HEK293 (cell line): ENCODE data around the gene ARHGAP30.

Experiments
- CTCF ChIA-PET: fragments of 350-600 bp; formaldehyde crosslinking; extraction: SDS; loops from one replicate; lab custom pipeline; 2021; ENCODE audit warnings: antibody characterized with exemption; lab: Yijun Ruan, JAX
- POLR2A ChIA-PET: fragments of 300-600 bp; formaldehyde crosslinking; extraction: SDS; loops from one replicate; lab custom pipeline; 2020; ENCODE audit warnings: antibody characterized with exemption, inconsistent platforms; lab: Yijun Ruan, JAX
- H3K27ac ChIP-seq: fragments of 200-500 bp; sonication (Bioruptor generic); 2 replicates; pipeline ENCODE4 v1.5.1; 2014; ENCODE audit warnings: low read depth, low read length, control low read depth, inconsistent platforms; ENCODE audit errors: extremely low read depth
- H3K36me3 ChIP-seq, 2 experiments: fragments of 200-500 bp in 1 of 2; sonication (Bioruptor generic) in 1 of 2; 1 replicate in 1 of 2; 2 replicates in 1 of 2; pipeline ENCODE4 v1.5.1; 2014 to 2017; ENCODE audit warnings: inconsistent platforms in 2 of 2, low read length in 2 of 2; ENCODE audit not compliant: control insufficient read depth in 2 of 2, insufficient read depth in 1 of 2
- H3K4me1 ChIP-seq: fragments of 200-500 bp; sonication (Bioruptor generic); 2 replicates; pipeline ENCODE4 v1.5.1; 2014; ENCODE audit warnings: mild to moderate bottlenecking, low read length, inconsistent platforms; ENCODE audit not compliant: control insufficient read depth, insufficient read depth
- H3K4me3 ChIP-seq: 2 replicates; pipeline ENCODE4 v1.5.1; 2011; ENCODE audit warnings: low read depth, mild to moderate bottlenecking, control low read depth, low read length, moderate library complexity
- H3K9me3 ChIP-seq: fragments of 200-500 bp; sonication (Bioruptor generic); 2 replicates; pipeline ENCODE4 v1.5.1; 2014; ENCODE audit warnings: low read depth, low read length, inconsistent platforms; ENCODE audit not compliant: control insufficient read depth, insufficient read depth
- GLIS2 ChIP-seq: fragments of 450-650 bp; formaldehyde crosslinking; IDR thresholded peaks from 2 replicates; pipeline ENCODE4 v1.5.1; 2016; ENCODE audit warnings: missing biosample characterization, missing genetic modification characterization
- KLF1 ChIP-seq: fragments of 450-650 bp; formaldehyde crosslinking; IDR thresholded peaks from 2 replicates; pipeline ENCODE4 v1.5.1; 2016; ENCODE audit warnings: missing biosample characterization, missing genetic modification characterization
- MZF1 ChIP-seq: fragments of 450-650 bp; formaldehyde crosslinking; IDR thresholded peaks from 2 replicates; pipeline ENCODE4 v1.5.1; 2017; ENCODE audit warnings: missing biosample characterization, missing genetic modification characterization, borderline replicate concordance
- ZFHX2 ChIP-seq: fragments of 450-650 bp; formaldehyde crosslinking; conservative IDR thresholded peaks from 2 replicates; pipeline ENCODE4 v1.5.1; 2016; ENCODE audit warnings: missing biosample characterization, missing genetic modification characterization
- ZNF138 ChIP-seq: fragments of 450-650 bp; formaldehyde crosslinking; IDR thresholded peaks from 2 replicates; pipeline ENCODE4 v1.5.1; 2016; ENCODE audit warnings: missing biosample characterization, missing genetic modification characterization, borderline replicate concordance
- ZNF169 ChIP-seq: fragments of 450-650 bp; formaldehyde crosslinking; IDR thresholded peaks from 2 replicates; pipeline ENCODE4 v1.5.1; 2016; ENCODE audit warnings: missing biosample characterization, missing genetic modification characterization
- ZNF266 ChIP-seq: fragments of 450-650 bp; formaldehyde crosslinking; IDR thresholded peaks from 2 replicates; pipeline ENCODE4 v1.5.1; 2016; ENCODE audit warnings: missing biosample characterization, missing genetic modification characterization, low read depth
- ZNF366 ChIP-seq: fragments of 450-650 bp; formaldehyde crosslinking; conservative IDR thresholded peaks from 2 replicates; pipeline ENCODE4 v1.5.1; 2016; ENCODE audit warnings: missing biosample characterization, missing genetic modification characterization
- ZNF501 ChIP-seq: fragments of 450-650 bp; formaldehyde crosslinking; IDR thresholded peaks from 2 replicates; pipeline ENCODE4 v1.5.1; 2016; ENCODE audit warnings: missing biosample characterization, missing genetic modification characterization
- ZNF629 ChIP-seq: fragments of 450-650 bp; formaldehyde crosslinking; IDR thresholded peaks from 2 replicates; pipeline ENCODE4 v1.5.1; 2017; ENCODE audit warnings: missing biosample characterization, missing genetic modification characterization
- ZNF701 ChIP-seq: fragments of 450-650 bp; formaldehyde crosslinking; IDR thresholded peaks from 2 replicates; pipeline ENCODE4 v1.5.1; 2016; ENCODE audit warnings: missing biosample characterization, missing genetic modification characterization
- ZSCAN23 ChIP-seq: fragments of 450-650 bp; formaldehyde crosslinking; IDR thresholded peaks from 2 replicates; pipeline ENCODE4 v1.5.1; 2016; ENCODE audit warnings: missing biosample characterization, missing genetic modification characterization
- TF ChIP-seq, protein P1 (sequence below): fragments of 450-650 bp; formaldehyde crosslinking; conservative IDR thresholded peaks from 2 replicates; pipeline ENCODE4 v1.5.1; 2016; ENCODE audit warnings: low read depth, missing biosample characterization, missing genetic modification characterization
- TF ChIP-seq, protein P2 (sequence below): fragments of 450-650 bp; formaldehyde crosslinking; IDR thresholded peaks from 2 replicates; pipeline ENCODE4 v1.5.1; 2016; ENCODE audit warnings: missing biosample characterization, missing genetic modification characterization
- TF ChIP-seq, protein P3 (sequence below): fragments of 450-650 bp; formaldehyde crosslinking; IDR thresholded peaks from 2 replicates; pipeline ENCODE4 v1.5.1; 2017; ENCODE audit warnings: missing biosample characterization, missing genetic modification characterization
- TF ChIP-seq, protein P4 (sequence below): fragments of 450-650 bp; formaldehyde crosslinking; IDR thresholded peaks from 2 replicates; pipeline ENCODE4 v1.5.1; 2016; ENCODE audit warnings: missing biosample characterization, missing genetic modification characterization

ARHGAP30 gene

GRCh38 chr1:161012420-161012819 lies 57.3 kb downstream of the ARHGAP30 start (continued):
- TF ChIP-seq ZNF366 (tag by site-specific recombination): 0 out of 2 replicates have a peak, but pooled peaks have one; percentile 12
- TF ChIP-seq ZNF266 (tag by site-specific recombination): no peak
- no peak for TF ChIP-seq ZNF169 (tag by site-specific recombination)
- TF ChIP-seq ZNF501: peak; percentile 39; the same call in 1 of the 2 replicates
- TF ChIP-seq, protein P1, sequence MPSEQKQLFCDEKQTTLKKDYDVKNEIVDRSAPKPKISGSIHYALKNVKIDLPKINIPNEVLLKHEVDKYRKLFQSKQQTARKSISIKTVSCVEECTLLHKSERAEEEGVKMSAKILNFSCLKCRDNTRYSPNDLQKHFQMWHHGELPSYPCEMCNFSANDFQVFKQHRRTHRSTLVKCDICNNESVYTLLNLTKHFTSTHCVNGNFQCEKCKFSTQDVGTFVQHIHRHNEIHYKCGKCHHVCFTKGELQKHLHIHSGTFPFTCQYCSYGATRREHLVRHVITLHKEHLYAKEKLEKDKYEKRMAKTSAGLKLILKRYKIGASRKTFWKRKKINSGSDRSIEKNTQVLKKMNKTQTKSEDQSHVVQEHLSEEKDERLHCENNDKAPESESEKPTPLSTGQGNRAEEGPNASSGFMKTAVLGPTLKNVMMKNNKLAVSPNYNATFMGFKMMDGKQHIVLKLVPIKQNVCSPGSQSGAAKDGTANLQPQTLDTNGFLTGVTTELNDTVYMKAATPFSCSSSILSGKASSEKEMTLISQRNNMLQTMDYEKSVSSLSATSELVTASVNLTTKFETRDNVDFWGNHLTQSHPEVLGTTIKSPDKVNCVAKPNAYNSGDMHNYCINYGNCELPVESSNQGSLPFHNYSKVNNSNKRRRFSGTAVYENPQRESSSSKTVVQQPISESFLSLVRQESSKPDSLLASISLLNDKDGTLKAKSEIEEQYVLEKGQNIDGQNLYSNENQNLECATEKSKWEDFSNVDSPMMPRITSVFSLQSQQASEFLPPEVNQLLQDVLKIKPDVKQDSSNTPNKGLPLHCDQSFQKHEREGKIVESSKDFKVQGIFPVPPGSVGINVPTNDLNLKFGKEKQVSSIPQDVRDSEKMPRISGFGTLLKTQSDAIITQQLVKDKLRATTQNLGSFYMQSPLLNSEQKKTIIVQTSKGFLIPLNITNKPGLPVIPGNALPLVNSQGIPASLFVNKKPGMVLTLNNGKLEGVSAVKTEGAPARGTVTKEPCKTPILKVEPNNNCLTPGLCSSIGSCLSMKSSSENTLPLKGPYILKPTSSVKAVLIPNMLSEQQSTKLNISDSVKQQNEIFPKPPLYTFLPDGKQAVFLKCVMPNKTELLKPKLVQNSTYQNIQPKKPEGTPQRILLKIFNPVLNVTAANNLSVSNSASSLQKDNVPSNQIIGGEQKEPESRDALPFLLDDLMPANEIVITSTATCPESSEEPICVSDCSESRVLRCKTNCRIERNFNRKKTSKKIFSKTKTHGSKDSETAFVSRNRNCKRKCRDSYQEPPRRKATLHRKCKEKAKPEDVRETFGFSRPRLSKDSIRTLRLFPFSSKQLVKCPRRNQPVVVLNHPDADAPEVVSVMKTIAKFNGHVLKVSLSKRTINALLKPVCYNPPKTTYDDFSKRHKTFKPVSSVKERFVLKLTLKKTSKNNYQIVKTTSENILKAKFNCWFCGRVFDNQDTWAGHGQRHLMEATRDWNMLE (tag by site-specific recombination): peak; percentile 84
- TF ChIP-seq ZNF701: no peak
- TF ChIP-seq, all 188 proteins: peak for 22

DNA sequence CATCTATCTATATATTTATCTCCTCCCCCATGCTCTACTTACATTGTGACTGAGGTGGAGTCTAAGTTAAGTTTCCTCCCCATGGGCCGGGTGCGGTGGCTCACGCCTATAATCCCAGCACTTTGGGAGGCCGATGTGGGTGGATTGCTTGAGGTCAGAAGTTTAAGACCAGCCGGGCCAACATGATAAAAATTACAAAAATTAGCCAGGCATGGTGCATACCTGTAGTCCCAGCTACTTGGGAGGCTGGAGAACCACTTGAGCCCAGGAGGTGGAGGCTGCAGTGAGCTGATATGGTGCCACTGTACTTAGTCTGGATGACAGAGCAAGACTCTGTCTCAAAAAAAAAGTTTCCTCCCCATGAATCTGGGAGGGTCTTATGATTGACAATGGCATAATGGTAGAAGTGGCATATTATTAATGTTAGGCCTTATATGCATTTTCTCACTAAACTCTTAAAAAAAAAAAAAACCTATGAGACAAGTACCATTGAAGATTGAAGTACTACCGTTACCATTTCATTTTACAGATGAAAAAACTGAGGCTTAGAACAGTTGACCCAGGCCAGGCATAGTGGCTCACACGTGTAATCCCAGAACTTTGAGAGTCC lies 60.0 kb downstream of the ARHGAP30 start:
- no peaks in the 10 kb centered on the region for H3K36me3 ChIP-seq
- no peak overlapping the region for H3K27ac ChIP-seq
- H3K4me1 ChIP-seq: no peaks in the 10 kb centered on the region
- CTCF ChIA-PET: interaction anchor here (0.6 to 0.9 kb wide), 5 partner anchors 16 to 216 kb away, joined by 3 to 4 read pairs (median 3); partner anchors contain the start of gene TOMM40L
- TF ChIP-seq, protein P2, sequence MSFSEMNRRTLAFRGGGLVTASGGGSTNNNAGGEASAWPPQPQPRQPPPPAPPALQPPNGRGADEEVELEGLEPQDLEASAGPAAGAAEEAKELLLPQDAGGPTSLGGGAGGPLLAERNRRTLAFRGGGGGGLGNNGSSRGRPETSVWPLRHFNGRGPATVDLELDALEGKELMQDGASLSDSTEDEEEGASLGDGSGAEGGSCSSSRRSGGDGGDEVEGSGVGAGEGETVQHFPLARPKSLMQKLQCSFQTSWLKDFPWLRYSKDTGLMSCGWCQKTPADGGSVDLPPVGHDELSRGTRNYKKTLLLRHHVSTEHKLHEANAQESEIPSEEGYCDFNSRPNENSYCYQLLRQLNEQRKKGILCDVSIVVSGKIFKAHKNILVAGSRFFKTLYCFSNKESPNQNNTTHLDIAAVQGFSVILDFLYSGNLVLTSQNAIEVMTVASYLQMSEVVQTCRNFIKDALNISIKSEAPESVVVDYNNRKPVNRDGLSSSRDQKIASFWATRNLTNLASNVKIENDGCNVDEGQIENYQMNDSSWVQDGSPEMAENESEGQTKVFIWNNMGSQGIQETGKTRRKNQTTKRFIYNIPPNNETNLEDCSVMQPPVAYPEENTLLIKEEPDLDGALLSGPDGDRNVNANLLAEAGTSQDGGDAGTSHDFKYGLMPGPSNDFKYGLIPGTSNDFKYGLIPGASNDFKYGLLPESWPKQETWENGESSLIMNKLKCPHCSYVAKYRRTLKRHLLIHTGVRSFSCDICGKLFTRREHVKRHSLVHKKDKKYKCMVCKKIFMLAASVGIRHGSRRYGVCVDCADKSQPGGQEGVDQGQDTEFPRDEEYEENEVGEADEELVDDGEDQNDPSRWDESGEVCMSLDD: no peak
- TF ChIP-seq KLF1 (tag by site-specific recombination): peak; percentile 66
- TF ChIP-seq, all 188 proteins: peak for 1
- no peaks in the 10 kb centered on the region for H3K9me3 ChIP-seq
- no peak overlapping the region for H3K4me3 ChIP-seq
- POLR2A ChIA-PET: no interaction called here

DNA sequence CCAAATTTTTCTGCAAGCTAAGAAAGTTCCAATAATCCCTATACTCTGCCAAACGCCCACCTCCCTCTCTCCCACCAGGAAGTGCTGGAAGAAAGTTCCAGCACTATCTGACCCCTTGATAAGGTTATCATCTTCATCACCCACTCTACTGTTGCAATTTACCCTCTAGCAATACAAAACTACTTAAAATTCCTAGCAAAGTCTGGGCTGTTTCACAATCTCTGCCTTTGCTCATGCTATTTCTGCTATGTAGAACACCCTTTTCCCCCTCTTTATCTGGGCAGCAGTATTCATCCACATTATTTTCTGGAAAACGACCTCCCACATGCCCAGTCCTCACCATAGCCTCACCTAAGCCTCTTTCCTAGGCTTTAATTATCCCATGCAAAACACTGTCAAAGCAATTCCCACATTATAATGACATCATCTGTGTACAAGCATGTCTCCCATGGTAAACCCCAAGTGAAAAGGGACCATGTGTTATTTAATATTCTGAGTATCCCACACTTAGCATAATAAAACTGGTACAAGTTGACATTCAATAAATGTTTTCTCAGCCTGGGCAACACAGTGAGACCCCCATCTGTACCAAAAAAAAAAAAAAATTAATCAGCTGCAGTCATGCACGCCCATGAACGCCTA lies 60.7 kb downstream of the ARHGAP30 start:
- no peak overlapping the region for H3K27ac ChIP-seq
- no peak overlapping the region for H3K4me3 ChIP-seq
- POLR2A ChIA-PET: no interaction called here
- CTCF ChIA-PET: interaction anchor here (0.6 to 1.1 kb wide), 5 partner anchors 12 to 173 kb away, joined by 3 read pairs; no protein-coding TSS in a partner anchor
- H3K36me3 ChIP-seq: no peaks in the 10 kb centered on the region
- no peaks in the 10 kb centered on the region for H3K4me1 ChIP-seq
- H3K9me3 ChIP-seq: no peaks in the 10 kb centered on the region
- TF ChIP-seq, protein P3, sequence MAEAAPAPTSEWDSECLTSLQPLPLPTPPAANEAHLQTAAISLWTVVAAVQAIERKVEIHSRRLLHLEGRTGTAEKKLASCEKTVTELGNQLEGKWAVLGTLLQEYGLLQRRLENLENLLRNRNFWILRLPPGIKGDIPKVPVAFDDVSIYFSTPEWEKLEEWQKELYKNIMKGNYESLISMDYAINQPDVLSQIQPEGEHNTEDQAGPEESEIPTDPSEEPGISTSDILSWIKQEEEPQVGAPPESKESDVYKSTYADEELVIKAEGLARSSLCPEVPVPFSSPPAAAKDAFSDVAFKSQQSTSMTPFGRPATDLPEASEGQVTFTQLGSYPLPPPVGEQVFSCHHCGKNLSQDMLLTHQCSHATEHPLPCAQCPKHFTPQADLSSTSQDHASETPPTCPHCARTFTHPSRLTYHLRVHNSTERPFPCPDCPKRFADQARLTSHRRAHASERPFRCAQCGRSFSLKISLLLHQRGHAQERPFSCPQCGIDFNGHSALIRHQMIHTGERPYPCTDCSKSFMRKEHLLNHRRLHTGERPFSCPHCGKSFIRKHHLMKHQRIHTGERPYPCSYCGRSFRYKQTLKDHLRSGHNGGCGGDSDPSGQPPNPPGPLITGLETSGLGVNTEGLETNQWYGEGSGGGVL: peak; percentile 45; the same call in 1 of the 2 replicates
- TF ChIP-seq GLIS2 (tag by site-specific recombination) (no peak), MZF1 (tag by site-specific recombination) (no peak), ZNF138 (tag by site-specific recombination) (no peak), ZFHX2 (peak; percentile 83), ZNF629 (tag by site-specific recombination) (peak; percentile 39; the same call in 1 of the 2 replicates), ZSCAN23 (tag by site-specific recombination) (no peak)
- TF ChIP-seq, protein P4, sequence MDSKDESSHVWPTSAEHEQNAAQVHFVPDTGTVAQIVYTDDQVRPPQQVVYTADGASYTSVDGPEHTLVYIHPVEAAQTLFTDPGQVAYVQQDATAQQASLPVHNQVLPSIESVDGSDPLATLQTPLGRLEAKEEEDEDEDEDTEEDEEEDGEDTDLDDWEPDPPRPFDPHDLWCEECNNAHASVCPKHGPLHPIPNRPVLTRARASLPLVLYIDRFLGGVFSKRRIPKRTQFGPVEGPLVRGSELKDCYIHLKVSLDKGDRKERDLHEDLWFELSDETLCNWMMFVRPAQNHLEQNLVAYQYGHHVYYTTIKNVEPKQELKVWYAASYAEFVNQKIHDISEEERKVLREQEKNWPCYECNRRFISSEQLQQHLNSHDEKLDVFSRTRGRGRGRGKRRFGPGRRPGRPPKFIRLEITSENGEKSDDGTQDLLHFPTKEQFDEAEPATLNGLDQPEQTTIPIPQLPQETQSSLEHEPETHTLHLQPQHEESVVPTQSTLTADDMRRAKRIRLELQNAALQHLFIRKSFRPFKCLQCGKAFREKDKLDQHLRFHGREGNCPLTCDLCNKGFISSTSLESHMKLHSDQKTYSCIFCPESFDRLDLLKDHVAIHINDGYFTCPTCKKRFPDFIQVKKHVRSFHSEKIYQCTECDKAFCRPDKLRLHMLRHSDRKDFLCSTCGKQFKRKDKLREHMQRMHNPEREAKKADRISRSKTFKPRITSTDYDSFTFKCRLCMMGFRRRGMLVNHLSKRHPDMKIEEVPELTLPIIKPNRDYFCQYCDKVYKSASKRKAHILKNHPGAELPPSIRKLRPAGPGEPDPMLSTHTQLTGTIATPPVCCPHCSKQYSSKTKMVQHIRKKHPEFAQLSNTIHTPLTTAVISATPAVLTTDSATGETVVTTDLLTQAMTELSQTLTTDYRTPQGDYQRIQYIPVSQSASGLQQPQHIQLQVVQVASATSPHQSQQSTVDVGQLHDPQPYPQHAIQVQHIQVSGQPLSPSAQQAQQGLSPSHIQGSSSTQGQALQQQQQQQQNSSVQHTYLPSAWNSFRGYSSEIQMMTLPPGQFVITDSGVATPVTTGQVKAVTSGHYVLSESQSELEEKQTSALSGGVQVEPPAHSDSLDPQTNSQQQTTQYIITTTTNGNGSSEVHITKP: peak; percentile 50
